Coronary artery (tissue), 2 donors: ENCODE measurements around the gene PHPT1.

ENCODE experiments used
- DNase-seq: peaks from one replicate; pipeline ENCODE4 v3.0.0-alpha.2; 2017; ENCODE audit warnings: low spot score
- H3K27ac ChIP-seq, 2 donors: fragments of 200-600 bp; sonication (generic); one replicate each; pipeline ENCODE4 v1.5.1; 2016 to 2019
- H3K4me3 ChIP-seq: fragments of 200-600 bp; sonication (generic); 2 replicates; pipeline ENCODE4 v1.5.1; 2016; ENCODE audit warnings: mild to moderate bottlenecking, moderate library complexity
- CTCF ChIP-seq: fragments of 200-600 bp; sonication (generic); IDR thresholded peaks from one replicate; pipeline ENCODE4 v1.5.1; 2019; ENCODE audit warnings: antibody characterized with exemption

Gene PHPT1

GRCh38 chr9:136845465-136846260 is 3.5 kb upstream of the PHPT1 start:
- no peak overlapping the region for H3K27ac ChIP-seq
- TF ChIP-seq CTCF, result no peak
- H3K4me3 ChIP-seq, result peak overlapping the region; percentile 80
- DNase-seq, result no peak

- no peak for DNase-seq
- peak overlapping the region; percentile 80 for H3K4me3 ChIP-seq
- peak overlapping the region in 1 of 2 donors; percentile 99 for H3K27ac ChIP-seq
These were observed 2.7 kb upstream of the PHPT1 start for GRCh38 chr9:136846376-136847087.

GRCh38 chr9:136847088-136847825 is 2.0 kb upstream of the PHPT1 start:
- peak; percentile 85 for DNase-seq
- no peak for TF ChIP-seq CTCF
- peak overlapping the region; percentile 80 for H3K4me3 ChIP-seq
- H3K27ac ChIP-seq, result peak overlapping the region; percentile 77 to 99

More at GRCh38 chr9:136846376-136847087, 2.7 kb upstream of the PHPT1 start:
- TF ChIP-seq CTCF, result no peak

- DNase-seq, result peak; percentile 93
These were observed 1.3 kb upstream of the PHPT1 start for GRCh38 chr9:136847826-136848392.

DNA sequence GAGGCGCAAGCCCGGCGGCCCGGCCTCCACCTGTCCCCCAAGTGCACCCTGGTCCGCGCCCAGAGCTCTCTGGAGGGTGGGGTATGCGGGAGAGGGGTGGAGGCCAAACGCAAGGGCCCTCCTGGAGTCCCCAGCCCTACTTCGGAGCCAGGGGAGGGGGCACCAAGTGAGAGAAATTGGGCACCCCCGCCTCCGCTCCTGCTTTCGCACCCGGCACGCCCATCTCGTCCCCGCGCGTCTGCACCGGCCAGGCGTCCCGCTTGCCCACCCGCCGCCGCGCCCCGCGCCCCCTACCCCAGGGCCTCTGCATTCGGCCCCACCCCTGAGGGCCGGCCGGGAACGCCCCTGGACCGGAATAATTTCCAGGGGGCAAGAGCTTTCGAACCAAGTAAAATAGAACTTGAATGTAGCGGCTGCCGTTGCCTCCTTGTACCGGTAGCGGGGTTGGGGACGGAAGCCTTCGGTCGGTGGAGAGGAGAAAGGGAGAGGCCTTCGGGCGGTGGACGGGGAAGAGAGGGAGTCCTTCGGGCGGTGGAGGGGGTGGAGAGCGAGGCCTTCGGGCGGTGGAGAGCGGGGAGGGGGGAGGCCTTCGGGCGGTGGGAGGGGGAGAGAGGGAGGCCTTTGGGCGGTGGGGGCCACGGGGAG is 694 bp upstream of the PHPT1 start:
- Histone ChIP-seq H3K27ac (peak overlapping the region; percentile 77 to 99), H3K4me3 (peak overlapping the region; percentile 80)
- no peak for TF ChIP-seq CTCF
- no peak for DNase-seq

More at GRCh38 chr9:136847826-136848392, 1.3 kb upstream of the PHPT1 start:
- peak overlapping the region; percentile 80 for H3K4me3 ChIP-seq
- no peak for TF ChIP-seq CTCF
- peak overlapping the region; percentile 77 to 99 for H3K27ac ChIP-seq
